ENCODE data around the gene PET100.

DNA sequence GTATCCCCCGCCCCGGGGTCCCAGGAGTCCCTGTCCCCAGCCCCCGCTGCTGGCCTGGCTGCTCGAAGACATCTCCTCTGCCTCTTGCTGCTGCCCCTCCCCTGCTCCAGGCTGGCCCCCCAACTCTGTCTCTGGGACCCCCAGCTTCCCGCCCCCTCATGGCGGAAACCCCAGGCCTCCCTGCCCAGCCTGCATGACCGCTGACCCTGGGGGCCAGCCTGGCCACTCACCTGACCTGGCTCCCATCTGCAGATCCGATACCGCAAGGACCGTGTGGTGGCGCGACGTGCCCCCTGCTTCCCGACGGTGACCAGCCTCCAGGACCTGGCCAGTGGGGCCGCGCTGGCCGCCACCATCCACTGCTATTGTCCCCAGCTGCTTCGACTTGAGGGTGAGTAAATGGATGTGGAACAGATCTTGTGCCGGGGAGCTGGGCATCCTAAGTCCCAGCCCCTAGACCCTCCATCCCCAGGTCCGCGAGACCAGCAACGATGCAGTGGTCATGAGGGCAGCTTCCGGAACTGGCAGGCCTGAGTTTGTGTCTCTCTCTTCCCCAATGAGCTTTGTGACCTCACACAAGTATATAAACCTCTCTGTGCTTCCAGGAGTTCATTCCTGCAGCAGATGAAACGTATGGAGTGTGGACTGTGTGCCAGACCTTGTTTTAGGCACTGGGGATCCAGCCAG, 21.6 kb upstream of the PET100 start:
- TF ChIP-seq CTCF (conservative IDR thresholded peaks at IDR 0.05; ENCODE audit: low read depth in 2 of 2) (no peak), REST (IDR thresholded peaks at IDR 0.05; ENCODE audit: unreplicated experiment) (no peak), POLR2AphosphoS5 (IDR thresholded peaks at IDR 0.05; ENCODE audit: low read depth) (no peak), EZH2phosphoT487 (IDR thresholded peaks at IDR 0.05; ENCODE audit: unreplicated experiment) (no peak), EZH2 (IDR thresholded peaks at IDR 0.05; ENCODE audit: low read depth, unreplicated experiment) (no peak)
